WTC11 (cell line): ENCODE data around the gene GABBR1. TPM values are rescaled to one million over a fixed set of nuclear protein-coding genes. Genes with fewer than 3 reads are reported as not detected.

Experiments
- ATAC-seq: fragments of 200-7000 bp; cut with Tn5 transposase; 2 replicates; pipeline ENCODE4 v1.10.0; 2021; ENCODE audit warnings: mild to moderate bottlenecking, moderate library complexity
- CTCF ChIA-PET: fragments of 300-600 bp; sonication (Branson Sonifier 250); formaldehyde crosslinking; loops from one replicate; lab custom pipeline; 2021; ENCODE audit warnings: antibody characterized with exemption; lab: Charles Lee
- POLR2A ChIA-PET: fragments of 350-600 bp; sonication (Branson Sonifier 250); formaldehyde crosslinking; loops from one replicate; lab custom pipeline; 2021; ENCODE audit warnings: antibody characterized with exemption; lab: Charles Lee
- DNase-seq: peaks from one replicate; pipeline ENCODE4 v3.0.0; 2021; ENCODE audit warnings: low spot score
- H3K27ac Mint-ChIP-seq: 2 replicates; pipeline ENCODE4 v1.8.0; 2021; ENCODE audit warnings: mixed read lengths
- H3K27me3 Mint-ChIP-seq: 2 replicates; pipeline ENCODE4 v1.8.0; 2021; ENCODE audit warnings: low read depth, mild to moderate bottlenecking, moderate library complexity, mixed read lengths
- H3K36me3 Mint-ChIP-seq: 2 replicates; pipeline ENCODE4 v1.8.0; 2021; ENCODE audit warnings: mixed read lengths
- H3K4me1 Mint-ChIP-seq: 2 replicates; pipeline ENCODE4 v1.8.0; 2022; ENCODE audit warnings: mixed read lengths
- H3K4me3 Mint-ChIP-seq: 2 replicates; pipeline ENCODE4 v1.8.0; 2021; ENCODE audit warnings: mild to moderate bottlenecking, moderate library complexity, mixed read lengths
- H3K9me3 Mint-ChIP-seq: 2 replicates; pipeline ENCODE4 v1.8.0; 2021; ENCODE audit warnings: mixed read lengths
- ATF2 ChIP-seq: sonication (generic); formaldehyde crosslinking; IDR thresholded peaks from 2 replicates; pipeline ENCODE4 v1.8.1; 2022; ENCODE audit warnings: low read depth, missing genetic modification reagents, borderline replicate concordance
- CTCF ChIP-seq: fragments of 200-600 bp; IDR thresholded peaks from 2 replicates; pipeline ENCODE4 v1.8.0; 2022; ENCODE audit warnings: antibody characterized with exemption
- E2F4 ChIP-seq: sonication (generic); formaldehyde crosslinking; IDR thresholded peaks from 2 replicates; pipeline ENCODE4 v1.8.1; 2022; ENCODE audit warnings: low read depth, mild to moderate bottlenecking, moderate library complexity, missing genetic modification reagents, borderline replicate concordance
- FOXJ3 ChIP-seq: sonication (generic); formaldehyde crosslinking; IDR thresholded peaks from 2 replicates; pipeline ENCODE4 v1.9.0; 2021; ENCODE audit warnings: missing genetic modification reagents, mild to moderate bottlenecking, borderline replicate concordance
- GTF2I ChIP-seq: fragments of 250-450 bp; sonication (Bioruptor Pico); conservative IDR thresholded peaks from 2 replicates; pipeline ENCODE4 v1.4.0; 2021; ENCODE audit warnings: mild to moderate bottlenecking
- JAZF1 ChIP-seq: fragments of 250-450 bp; sonication (Bioruptor Pico); IDR thresholded peaks from 2 replicates; pipeline ENCODE4 v1.9.0; 2021; ENCODE audit warnings: moderate library complexity, mild to moderate bottlenecking, inconsistent platforms
- SP1 ChIP-seq: sonication (generic); formaldehyde crosslinking; conservative IDR thresholded peaks from 2 replicates; pipeline ENCODE4 v1.8.1; 2022; ENCODE audit warnings: missing genetic modification reagents
- ZNF219 ChIP-seq: sonication (generic); formaldehyde crosslinking; IDR thresholded peaks from 2 replicates; pipeline ENCODE4 v1.8.0; 2023; ENCODE audit warnings: missing genetic modification reagents, mild to moderate bottlenecking, borderline replicate concordance
- ZNF232 ChIP-seq: sonication (generic); formaldehyde crosslinking; IDR thresholded peaks from 2 replicates; pipeline ENCODE4 v1.8.0; 2022; ENCODE audit warnings: mild to moderate bottlenecking, missing genetic modification reagents
- ZNF423 ChIP-seq: fragments of 250-450 bp; sonication (Bioruptor Pico); IDR thresholded peaks from 2 replicates; pipeline ENCODE4 v2.1.2; 2022; ENCODE audit warnings: mild to moderate bottlenecking, moderate library complexity
- ZNF512 ChIP-seq: sonication (generic); formaldehyde crosslinking; IDR thresholded peaks from 2 replicates; pipeline ENCODE4 v1.8.1; 2022; ENCODE audit warnings: missing genetic modification reagents, borderline replicate concordance
- total RNA-seq: library from RNA; stranded (reverse); gene quantifications from 3 replicates; pipeline ENCODE4 v1.2.3, GENCODE V29; 2021
- TF ChIP-seq, protein P1 (sequence below): sonication (generic); formaldehyde crosslinking; IDR thresholded peaks from 2 replicates; pipeline ENCODE4 v1.8.0; 2023; ENCODE audit warnings: missing genetic modification reagents, mild to moderate bottlenecking, borderline replicate concordance

The GABBR1 gene
- total RNA-seq, 1 experiment from 2014 or later, result 107 TPM

GRCh38 chr6:29655658-29656057, 22.7 kb upstream of the GABBR1 start:
- Mint-ChIP-seq H3K36me3 (no peaks in the 10 kb centered on the region), H3K4me1 (peaks cover 57% of the 10 kb centered on the region)
- POLR2A ChIA-PET, result no interaction called here
- TF ChIP-seq ZNF232 (CRISPR knock-in tag) (no peak), E2F4 (no peak)
- TF ChIP-seq, all 79 proteins: peak for 0
- no peaks in the 10 kb centered on the region for H3K9me3 Mint-ChIP-seq
- CTCF ChIA-PET, result interaction anchor here (0.6 to 12.0 kb wide), 5 partner anchors 11 to 39 kb away, joined by 3 to 531 read pairs (median 107); partner anchors contain the start of gene ZFP57
- ATAC-seq (no peak), DNase-seq (no peak)
- H3K4me3 Mint-ChIP-seq, result no peak overlapping the region
- no peaks in the 10 kb centered on the region for H3K27me3 Mint-ChIP-seq
- no peak overlapping the region for H3K27ac Mint-ChIP-seq

DNA sequence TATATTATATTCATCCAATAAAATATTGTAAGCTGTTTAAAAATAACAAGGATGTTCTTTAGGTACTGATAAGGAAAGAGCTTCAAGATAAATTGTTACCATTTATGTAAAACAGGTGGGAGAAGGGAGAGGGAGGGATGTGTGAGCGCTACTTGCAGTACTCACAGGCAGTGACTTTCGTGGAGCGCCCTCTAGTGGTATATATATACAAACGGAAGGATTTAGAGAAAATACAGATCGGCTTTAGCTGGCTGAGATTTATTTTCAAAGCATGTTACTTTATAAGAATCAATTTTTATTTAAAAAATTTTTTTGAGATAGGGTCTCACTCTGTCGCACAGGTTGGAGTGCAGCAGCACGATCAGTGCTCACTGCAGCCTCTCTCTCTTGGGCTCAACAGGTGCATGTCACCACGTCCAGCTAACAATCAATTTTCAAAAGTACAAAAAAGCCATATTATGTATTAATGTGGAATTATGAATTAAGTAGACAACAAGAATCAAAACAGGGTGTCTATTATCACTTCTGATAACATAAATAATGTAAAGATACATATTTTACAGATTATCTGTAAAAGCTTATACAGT, 20.6 kb upstream of the GABBR1 start:
- Mint-ChIP-seq H3K4me3 (no peak overlapping the region), H3K27me3 (no peaks in the 10 kb centered on the region), H3K4me1 (peaks cover 66% of the 10 kb centered on the region), H3K9me3 (no peaks in the 10 kb centered on the region)
- TF ChIP-seq SP1 (CRISPR knock-in tag) (no peak), GTF2I (CRISPR knock-in tag) (no peak), CTCF (peak; percentile 72)
- TF ChIP-seq, all 79 proteins: peak for 1
- ATAC-seq (no peak), DNase-seq (no peak)
- no peaks in the 10 kb centered on the region for H3K36me3 Mint-ChIP-seq
- POLR2A ChIA-PET, result interaction anchor here (0.9 to 1.4 kb wide), 4 partner anchors 8 to 49 kb away, joined by 3 to 6 read pairs (median 3); partner anchors contain the start of gene GABBR1
- CTCF ChIA-PET, result interaction anchor here (0.6 to 12.0 kb wide), 51 partner anchors 7 to 474 kb away, joined by 3 to 531 read pairs (median 4); partner anchors contain the start of genes GABBR1, MOG and ZFP57
- no peak overlapping the region for H3K27ac Mint-ChIP-seq

DNA sequence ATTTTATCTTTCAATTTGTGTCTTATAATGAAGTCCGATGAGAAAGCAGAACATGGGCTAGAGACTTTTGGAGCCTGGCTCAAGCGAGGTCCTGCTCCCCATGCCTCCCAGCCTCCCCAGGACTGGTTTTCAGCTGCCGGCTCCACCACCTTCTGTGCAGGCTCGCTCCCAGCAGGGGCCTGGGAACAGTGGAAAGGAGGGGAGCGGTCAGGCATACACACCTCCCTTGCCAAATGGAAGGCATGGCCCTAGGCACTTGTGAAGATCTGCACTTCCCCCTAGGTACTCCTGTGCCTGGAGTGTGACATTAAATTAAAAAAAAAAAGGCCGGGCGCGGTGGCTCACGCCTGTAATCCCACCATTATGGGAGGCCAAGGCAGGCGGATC, 19.2 kb upstream of the GABBR1 start:
- Mint-ChIP-seq H3K4me1 (peaks cover 56% of the 10 kb centered on the region), H3K27ac (no peak overlapping the region), H3K9me3 (no peaks in the 10 kb centered on the region), H3K36me3 (no peaks in the 10 kb centered on the region), H3K4me3 (no peak overlapping the region), H3K27me3 (no peaks in the 10 kb centered on the region)
- TF ChIP-seq JAZF1 (CRISPR knock-in tag), result no peak
- POLR2A ChIA-PET, result no interaction called here
- DNase-seq, result no peak
- CTCF ChIA-PET, result interaction anchor here (2.2 to 12.0 kb wide), 10 partner anchors 8 to 182 kb away, joined by 10 to 531 read pairs (median 68); partner anchors contain the start of genes GABBR1, MOG and ZFP57
- ATAC-seq, result no peak

- TF ChIP-seq ZNF423 (CRISPR knock-in tag), result no peak
- no peak for TF ChIP-seq ZNF219 (CRISPR knock-in tag)
- TF ChIP-seq, protein P1, sequence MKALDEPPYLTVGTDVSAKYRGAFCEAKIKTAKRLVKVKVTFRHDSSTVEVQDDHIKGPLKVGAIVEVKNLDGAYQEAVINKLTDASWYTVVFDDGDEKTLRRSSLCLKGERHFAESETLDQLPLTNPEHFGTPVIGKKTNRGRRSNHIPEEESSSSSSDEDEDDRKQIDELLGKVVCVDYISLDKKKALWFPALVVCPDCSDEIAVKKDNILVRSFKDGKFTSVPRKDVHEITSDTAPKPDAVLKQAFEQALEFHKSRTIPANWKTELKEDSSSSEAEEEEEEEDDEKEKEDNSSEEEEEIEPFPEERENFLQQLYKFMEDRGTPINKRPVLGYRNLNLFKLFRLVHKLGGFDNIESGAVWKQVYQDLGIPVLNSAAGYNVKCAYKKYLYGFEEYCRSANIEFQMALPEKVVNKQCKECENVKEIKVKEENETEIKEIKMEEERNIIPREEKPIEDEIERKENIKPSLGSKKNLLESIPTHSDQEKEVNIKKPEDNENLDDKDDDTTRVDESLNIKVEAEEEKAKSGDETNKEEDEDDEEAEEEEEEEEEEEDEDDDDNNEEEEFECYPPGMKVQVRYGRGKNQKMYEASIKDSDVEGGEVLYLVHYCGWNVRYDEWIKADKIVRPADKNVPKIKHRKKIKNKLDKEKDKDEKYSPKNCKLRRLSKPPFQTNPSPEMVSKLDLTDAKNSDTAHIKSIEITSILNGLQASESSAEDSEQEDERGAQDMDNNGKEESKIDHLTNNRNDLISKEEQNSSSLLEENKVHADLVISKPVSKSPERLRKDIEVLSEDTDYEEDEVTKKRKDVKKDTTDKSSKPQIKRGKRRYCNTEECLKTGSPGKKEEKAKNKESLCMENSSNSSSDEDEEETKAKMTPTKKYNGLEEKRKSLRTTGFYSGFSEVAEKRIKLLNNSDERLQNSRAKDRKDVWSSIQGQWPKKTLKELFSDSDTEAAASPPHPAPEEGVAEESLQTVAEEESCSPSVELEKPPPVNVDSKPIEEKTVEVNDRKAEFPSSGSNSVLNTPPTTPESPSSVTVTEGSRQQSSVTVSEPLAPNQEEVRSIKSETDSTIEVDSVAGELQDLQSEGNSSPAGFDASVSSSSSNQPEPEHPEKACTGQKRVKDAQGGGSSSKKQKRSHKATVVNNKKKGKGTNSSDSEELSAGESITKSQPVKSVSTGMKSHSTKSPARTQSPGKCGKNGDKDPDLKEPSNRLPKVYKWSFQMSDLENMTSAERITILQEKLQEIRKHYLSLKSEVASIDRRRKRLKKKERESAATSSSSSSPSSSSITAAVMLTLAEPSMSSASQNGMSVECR (CRISPR knock-in tag), result no peak
- no peak for TF ChIP-seq FOXJ3
- TF ChIP-seq CTCF, result peak; percentile 49
- TF ChIP-seq ATF2 (CRISPR knock-in tag), result no peak
- no peak for TF ChIP-seq ZNF512 (CRISPR knock-in tag)
- ATAC-seq (no peak), DNase-seq (no peak)
- Mint-ChIP-seq H3K27ac (peak overlapping the region; percentile 67; the same call in 1 of the 2 replicates), H3K27me3 (no peaks in the 10 kb centered on the region), H3K9me3 (no peaks in the 10 kb centered on the region), H3K4me1 (peaks cover 50% of the 10 kb centered on the region), H3K4me3 (no peak overlapping the region), H3K36me3 (no peaks in the 10 kb centered on the region)
- CTCF ChIA-PET, result interaction anchor here (0.6 to 12.0 kb wide), 16 partner anchors 9 to 1120 kb away, joined by 3 to 531 read pairs (median 39); partner anchors contain the start of genes GABBR1, MOG and ZFP57
- POLR2A ChIA-PET, result interaction anchor here (0.6 to 0.7 kb wide), 2 partner anchors 16 to 32 kb away, joined by 3 to 4 read pairs; no protein-coding TSS in a partner anchor
These were observed 18.6 kb upstream of the GABBR1 start for GRCh38 chr6:29651413-29652197.
